Stimulated activated CD8-positive, alpha-beta memory T cell treated with anti-CD3 and anti-CD28 coated beads, Interleukin-4, amount 100 ng/mL, for 1 hour (primary cell): ENCODE measurements around the gene DLX6.

ENCODE experiments used
- DNase-seq, 2 donors: peaks; one replicate each; pipeline ENCODE4 v3.0.0-alpha.2; 2020; ENCODE audit warnings: low read depth in 2 of 2, low spot score in 1 of 2

DLX6 gene

DNA sequence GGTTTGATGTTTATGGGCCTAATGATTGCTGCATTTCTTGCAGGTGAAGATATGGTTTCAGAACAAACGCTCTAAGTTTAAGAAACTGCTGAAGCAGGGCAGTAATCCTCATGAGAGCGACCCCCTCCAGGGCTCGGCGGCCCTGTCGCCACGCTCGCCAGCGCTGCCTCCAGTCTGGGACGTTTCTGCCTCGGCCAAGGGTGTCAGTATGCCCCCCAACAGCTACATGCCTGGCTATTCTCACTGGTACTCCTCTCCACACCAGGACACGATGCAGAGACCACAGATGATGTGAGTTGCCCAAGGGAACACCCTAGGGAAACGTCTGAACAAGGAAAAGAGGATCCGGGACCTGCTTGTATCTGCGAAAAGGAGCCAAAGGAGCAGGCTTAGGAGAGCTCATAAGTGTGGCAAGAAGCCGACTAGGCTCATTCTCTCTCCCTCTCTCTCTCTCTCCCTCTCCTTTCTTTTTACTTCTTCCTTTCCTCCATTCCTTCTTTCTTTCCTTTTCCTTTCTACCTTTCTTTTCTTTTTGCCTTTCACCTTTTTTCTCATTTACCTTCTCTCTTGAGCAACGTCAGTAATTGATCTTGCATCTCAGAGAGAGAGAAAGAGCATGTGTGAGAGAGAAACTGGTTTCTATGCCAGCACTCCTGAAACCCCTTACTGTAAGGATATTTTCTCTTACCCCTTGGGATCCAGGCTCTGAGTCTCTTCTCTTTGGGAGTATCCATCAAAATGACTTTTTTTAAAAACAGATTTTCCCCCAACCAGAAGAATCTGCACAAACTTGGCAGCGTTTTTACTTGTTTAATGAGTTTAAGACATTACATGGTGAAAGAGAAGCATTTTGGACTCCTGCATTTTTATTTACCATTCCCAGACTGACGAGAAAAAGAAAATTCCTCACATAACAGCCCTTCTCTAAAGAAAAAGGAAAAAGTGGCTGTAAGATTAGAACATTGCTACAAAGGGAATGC lies 4.7 kb downstream of the DLX6 start:
- no peak for DNase-seq

DNA sequence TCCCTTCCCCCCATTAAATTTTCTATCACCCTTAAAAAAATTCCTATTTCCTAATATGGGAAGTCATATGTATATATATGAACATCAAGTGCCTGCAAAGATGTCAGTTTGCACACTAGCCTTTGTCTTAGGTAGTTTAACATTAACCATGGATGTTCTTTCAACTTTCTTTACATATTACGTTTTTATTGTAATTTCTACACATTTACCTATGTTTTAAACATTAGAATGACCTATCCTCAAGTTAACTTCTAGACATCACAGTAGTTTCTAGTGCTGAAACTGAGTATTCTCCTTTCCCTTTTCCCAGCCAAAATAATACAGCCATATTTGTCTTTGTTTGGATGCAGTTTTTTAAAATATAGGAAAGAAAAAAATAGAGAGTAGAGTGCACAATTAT lies 5.8 kb downstream of the DLX6 start:
- DNase-seq: no peak

DNA sequence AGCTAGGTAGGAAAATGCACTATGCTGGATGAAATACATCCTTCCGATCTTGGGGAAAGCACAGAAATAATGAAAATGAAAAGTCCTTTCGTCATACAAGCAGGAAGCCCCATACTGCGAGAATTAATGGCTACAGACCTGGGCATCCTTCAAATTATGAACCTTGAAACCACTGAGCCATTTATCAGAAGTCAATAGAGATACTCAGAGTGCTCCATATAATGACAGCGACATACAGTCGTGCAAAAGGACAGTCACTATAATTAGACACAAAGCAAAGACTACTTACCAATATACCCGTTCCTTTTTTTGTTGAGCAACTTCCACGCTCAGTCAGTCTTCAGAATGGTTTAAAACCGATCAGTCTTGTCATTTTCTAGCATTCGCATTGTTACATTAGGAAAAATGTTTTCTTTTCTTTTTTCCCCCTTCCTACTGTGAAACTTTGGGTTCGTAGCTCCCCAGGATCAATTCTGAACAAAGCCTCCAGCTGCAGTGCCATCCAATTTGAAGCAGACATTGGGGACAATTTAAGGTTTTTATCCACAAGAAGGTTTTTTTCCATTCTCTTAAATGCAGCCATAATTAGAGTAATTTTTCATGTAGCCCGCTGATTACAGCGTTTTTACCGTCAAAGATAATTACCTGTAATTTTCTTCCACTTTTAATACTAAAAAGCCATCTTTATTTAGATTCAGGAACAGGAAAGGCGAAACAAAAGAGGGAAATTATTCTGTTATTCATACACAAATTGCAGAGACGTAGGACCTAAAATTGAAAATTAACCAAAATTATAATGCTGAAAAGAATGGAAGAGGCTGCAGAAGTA lies 6.4 kb downstream of the DLX6 start:
- DNase-seq: no peak

DNA sequence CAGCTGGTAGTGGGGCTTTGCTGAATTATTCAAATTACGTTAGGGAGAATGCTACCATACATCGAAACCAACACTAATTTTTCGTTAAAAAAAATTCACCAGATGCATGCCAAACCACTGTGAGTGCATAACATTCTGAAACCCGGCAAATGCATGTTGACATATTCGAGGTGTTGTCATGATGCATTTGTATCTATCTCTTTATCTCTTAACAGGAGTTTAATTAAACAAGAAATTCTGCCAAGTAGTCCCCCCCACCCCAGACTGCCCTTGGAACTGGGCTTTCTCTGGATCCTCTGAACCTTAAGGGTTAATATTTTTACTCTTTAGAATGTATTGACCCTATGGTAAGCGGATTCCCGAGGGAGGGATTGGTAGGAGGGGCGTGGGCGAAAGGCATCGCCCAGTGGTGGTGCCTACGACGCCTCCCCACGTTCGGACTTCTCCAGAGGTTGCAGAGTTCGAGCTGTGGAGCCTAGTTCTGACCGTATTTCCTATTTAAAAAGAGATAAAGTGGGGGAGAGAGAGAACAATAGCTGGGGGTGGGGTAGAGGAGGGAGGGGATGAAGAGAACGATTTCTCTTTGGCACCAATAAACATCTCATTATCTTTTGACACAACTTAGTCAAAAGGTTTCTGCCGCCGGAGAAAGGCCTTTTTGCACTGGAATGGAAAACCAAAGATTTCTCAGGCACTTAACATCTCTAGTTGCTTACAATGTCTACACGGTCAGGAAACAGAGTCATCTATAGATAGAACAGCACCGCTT lies 7.2 kb downstream of the DLX6 start:
- no peak for DNase-seq

DNA sequence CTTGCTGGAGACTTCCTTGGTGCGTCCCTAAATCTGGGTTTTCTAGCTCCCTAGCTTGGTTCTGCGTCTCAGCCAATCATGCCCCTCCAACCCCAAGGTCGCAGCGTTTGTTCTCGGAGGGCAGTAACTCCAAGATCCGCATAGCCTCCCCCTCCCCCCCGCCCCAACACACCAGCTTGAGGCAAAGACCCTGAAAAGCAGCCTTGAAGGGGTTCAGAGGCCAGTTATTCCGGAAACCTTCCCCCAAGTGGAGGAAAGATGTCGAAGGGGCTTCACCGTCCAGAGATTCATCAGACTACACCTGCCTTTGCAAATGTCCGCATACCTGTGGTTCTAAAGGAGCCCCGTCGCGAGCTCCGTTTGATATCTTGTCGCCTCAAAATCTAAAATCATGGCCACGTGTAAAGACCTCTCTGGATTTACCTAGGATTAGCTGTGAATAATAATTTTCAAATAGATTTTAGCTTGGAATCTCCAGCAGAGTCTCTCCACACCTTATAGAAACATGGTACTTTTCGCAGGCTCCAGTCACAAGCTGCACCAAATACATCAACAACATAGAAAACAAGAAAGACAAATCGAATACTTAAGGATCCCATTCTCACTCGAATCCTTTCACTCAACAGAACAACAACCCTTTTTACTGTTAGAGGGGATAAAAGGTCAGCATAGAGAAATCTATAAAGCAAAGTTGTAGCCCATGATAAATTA lies 7.9 kb downstream of the DLX6 start:
- no peak for DNase-seq

DNA sequence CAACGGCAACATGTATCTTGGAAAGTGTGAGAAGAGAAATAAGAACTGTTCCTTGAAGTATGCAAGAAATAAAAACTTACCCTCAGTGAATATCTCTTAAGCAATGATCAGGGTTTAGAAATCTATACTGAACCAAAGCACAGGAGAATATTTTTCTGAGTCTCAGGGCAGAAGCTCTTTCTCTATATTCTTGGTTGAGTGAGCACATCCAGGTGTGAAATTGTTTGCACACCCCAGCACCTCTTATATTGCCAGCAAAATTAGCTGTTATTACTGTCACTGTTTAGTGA lies 8.4 kb downstream of the DLX6 start:
- no peak for DNase-seq

DNA sequence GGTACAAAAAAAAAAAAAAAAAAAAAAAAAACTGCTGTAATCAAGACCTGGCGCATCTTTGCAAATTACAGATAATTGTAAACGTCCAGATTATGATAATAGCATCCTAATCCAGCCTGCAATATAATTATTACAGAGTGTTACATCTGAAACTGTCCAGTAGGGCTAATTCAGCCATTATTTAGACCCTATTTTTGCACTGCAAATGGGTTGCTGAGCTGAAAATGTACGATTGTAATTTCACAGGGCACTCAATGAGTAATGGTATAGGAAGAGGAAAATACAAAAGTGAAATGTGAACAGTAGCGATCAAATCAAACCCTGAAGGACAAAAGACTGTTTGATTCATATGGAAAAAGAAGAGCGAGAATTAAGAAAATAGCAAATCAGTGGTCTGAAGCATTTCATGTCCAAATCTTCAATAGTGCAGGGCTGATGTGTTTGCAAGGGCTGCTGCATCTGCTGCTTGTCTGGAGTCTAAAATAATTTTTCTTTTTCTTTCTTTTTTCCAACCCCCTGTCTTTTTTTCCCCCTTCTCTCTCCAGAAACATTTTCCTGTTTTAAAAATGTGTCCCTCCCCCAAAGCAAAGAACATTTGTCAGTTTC lies 8.9 kb downstream of the DLX6 start:
- no peak for DNase-seq

DNA sequence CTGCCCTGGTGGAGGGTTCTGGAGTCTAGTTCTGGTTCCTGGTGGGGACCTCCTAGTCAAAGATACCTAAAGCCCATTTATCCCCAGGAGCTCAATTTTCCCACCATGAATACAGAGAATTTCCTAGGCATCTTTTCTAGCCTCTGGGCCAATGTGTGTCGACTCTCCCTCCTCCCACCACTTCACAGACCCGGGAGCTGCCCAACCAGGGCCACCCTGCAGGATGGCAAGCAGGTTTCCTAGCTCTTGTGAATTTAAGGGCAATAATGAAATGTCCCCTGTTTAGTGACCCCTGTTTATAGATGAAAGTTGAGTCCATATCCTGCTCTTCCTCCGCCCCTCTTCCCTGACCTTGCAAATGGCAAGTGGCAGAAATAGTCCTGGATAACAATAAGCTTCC lies 9.9 kb downstream of the DLX6 start:
- DNase-seq: no peak

DNA sequence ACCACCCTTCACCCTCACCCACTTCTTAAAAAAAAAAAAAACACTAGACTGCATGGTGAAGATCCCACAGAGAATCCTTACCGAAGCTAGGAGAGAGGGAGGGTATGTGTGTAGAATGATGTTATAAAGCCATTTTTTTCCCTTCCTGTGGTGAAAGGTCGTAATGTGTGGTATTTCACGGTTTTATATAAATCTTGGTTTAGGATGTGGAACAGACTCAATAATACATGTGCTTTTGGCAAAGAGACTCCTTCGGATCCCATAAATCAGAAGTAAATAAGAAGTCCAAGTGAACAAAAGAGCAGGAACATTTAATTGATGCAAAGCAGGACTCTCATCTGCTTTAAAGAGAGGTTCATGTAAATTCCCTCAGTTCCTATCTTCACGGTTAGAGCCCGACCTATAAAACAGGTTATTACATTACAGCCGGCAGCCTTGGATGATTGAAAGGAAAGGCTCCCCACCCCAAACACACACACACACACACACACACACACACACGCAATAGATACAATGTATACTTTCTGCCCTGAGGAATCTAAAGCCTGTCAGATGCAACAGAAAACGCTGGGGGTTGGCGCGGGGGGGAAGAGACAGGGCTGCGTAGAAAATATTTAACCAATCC lies 10.5 kb downstream of the DLX6 start:
- no peak for DNase-seq

DNA sequence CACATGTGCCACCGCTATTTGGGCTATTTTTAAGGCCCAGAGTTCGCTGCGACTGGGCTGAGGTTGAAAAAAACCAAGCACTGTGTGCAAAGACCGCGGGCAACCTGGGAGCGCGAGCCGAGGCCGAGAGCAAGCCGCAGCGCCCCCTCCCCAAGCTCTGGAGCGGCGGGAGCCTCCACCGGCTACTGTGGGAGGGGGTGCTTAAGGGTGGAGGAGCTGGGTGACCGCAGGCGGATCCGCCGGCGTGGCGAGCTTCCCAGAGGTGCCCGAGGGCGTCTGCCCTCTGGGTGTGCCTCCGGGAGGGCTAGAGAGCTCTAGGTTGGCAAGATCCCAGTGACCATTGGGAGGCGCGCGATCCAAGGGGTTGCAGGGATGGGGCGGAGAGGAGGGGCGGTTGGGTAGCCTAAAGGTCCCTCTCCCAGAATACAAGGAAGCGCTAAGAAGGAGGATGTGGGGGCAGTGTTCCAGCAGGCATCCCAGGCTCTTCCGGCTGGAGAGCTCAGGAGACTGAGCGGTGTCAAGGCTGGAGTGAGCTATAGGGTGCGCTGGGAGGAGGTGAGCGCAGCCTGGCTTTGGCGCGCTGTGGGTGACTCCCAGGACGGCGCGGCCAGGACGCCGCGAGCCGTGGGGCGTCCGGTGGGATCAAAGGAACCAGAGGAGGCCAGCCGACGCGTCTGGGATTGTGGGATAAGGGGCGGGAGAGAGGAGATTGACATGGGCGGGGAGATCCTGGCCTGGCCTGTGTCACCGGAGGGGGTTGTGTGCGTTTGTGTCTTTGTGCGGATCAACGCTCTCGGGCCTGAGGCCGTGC lies 11.2 kb downstream of the DLX6 start:
- no peak for DNase-seq

DNA sequence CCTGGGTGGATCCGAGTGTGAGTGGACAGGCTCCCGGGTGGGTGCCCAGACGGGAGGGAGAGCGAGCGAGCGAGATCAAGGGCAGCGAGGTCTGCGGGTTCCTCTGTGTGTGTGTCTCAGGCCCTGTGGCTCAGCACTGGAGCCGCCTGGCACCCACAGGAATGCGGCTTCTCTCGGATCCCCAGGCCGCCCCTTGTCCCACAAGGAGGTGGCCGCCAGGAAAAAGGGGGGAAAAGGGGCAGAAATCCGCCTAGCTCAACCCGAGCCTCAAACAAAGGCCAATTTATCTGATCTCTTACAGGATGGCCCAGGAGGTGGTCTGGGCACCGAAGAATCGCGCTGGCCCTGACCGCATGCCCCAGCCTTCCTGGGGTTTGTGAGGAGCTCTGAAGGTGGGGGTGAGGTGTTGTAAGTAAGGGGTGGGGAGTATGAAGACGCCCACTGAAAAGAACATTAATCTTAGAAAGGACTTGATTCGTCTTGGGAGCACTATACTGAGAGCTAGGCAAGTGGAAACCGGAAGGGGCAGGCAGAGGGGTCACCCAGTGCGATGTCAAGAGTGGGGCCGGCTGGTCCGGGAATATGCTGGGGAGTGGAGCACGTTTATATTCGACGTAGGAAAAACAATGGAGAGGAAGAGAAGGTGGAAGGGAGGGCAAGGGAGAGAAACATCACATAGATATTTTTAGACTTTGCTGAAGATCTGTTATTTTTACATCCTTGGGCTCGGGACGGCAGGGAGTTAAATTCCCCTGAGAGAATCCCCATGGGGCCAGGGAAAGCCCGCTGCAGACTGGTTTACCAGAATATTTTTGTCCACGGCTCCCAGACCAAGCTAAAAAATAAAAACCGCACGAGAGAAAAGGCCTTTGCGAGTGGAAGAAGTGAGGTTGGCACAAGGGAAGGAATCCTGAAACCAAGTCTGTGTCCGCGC lies 12.1 kb downstream of the DLX6 start:
- DNase-seq: no peak

DNA sequence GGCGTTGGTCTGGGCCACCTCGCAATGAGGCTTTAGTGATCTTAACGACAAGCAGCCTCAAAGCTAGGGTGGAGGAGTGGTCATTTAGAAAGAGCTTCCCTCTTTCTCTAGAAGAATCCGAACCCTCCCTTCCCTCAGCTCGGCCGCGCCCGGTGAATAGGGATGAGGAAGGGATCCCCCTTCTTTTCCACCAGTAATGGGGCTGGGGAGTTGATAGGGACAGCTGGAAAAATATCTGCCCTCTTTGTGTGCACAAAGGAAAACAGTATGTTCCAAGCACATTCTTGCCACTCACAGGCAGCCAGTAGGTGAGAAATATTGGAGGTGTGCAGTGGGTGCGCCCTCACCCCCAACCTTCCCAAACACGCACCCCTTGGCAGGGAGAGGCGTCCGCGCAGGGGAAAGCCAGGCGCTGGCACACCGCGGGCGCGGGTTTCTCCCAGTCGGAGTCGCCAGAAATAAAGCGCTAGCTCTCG lies 12.8 kb downstream of the DLX6 start:
- no peak for DNase-seq

DNA sequence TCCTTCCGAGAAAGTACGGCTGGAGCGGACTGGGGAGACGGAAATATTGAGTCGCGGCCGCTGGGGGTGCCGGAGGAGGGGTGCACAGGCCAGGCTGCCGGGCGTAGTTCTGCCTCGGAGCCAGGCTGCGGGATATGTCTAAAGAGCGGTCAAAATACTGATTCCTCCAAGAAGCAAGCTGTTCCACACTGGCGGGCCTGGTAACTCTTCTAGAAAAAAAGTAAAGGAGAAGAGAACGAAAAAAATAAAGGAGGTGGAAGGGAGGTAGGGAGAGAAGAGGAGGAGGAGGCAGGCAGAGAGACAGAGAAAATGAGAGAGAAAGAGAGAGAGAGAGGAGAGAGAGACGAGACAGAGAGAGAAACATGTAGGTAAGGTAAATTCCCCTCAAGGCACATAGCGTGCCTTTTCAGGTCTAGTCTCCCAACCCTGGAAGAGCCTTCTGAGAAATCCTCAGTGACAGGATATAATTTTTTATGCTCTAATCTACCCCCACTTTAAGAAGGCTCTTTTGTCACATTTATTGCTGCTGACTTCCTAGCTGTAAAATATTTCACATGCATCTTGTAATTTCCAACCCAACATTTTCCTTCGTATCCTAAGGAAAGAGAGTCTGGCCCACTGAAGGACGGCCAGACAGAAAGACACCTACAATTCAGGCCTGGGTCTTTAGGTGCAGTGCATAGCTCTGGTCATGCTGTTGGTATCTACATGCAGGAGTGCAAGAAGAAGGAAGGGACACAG lies 13.6 kb downstream of the DLX6 start:
- DNase-seq: no peak

DNA sequence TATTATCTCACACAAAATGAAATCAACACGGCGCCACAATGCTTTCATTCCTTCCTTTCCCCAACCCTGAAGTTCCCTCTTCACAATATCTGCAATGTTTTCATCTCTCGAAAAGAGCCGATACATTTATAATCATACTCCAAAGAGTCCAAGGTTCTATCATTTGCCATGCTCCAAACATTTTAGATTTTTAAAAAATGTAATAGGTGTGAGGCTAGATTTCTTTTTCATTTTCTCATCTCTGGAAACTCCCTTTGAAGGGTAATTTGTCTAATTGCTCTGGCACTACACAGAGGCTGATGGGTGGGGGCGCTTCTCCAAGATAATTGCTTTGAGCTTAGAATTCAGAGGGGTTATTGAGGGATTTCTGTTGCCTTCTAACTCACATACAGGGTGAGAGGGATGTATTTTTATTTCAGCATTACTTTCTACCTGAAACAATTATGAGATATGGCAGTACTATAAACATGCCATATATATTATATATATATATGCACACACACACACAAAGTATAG lies 14.4 kb downstream of the DLX6 start:
- DNase-seq: no peak

DNA sequence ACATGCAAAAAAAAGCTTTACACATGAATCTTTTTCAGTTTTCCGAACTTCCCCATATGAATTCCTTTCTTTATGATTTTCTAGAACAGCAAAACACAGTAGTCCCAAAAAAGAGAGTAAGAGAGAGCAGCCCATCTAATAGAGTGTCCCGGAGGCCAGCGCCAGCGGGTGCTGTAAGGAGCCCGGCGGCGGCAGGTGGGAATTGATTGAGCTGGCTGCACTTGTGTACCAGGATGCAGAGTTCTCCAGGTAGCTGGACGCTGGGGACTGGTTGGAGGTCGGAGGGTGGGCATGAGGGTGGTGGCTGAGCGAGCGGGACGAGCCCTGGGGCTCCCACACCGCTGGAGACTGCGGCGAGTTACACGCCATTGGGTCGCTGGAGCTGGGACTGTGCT lies 15.2 kb downstream of the DLX6 start:
- DNase-seq: no peak

DNA sequence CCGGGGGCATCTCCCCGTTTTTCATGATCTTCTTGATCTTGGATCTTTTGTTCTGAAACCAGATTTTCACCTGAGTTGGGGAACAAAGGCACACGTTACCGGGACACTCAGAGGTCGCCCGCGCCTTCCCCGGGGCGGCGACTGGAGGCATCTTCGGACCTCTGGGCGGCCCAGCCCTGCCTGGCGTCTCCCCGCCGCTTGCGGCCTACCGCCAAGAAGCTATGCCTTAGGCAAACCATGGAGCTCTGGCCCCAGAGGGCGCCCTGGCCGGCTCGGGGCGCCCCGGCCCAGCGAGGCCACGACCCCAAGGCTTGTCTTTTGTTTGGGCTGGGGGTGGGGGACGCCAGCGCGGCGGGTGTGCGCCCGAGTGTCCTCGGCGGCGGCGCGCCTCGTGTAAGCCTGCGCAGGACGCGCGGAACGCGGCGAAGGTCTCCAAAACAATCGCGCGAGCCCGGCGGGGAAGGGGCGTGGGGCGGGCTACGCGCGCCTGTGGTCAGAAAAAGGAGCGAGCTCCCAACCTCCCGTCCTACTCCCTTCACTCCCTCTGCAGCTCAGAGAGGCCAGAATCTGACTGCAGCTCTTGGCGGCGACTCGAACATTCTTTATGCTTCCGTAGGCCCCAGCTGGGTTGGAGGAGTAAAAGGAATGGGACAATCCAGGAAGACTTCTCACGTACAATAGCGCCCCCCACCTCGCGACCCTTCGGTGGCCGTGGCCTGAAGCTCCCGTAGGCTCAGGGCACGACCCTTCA lies 15.8 kb downstream of the DLX6 start:
- no peak for DNase-seq
